SK-N-SH (cell line): Measurements from ENCODE around the gene PRKX. TPM values are rescaled to one million over a fixed set of nuclear protein-coding genes. Genes with fewer than 3 reads are reported as not detected.
A peak's percentile ranks its signal among the peaks of the same experiment; 100 is the strongest.
"Not testable (repeated sequence)": the region's sequence is repeated elsewhere in the genome, so short reads cannot be mapped to it uniquely, and the experiment has no call there.

Source experiments
- CTCF ChIA-PET: fragments of 300-600, 350-600 bp; formaldehyde crosslinking; extraction: SDS; loops from one replicate; lab custom pipeline; 2021; lab: Yijun Ruan, JAX
- POLR2A ChIA-PET: fragments of 350-600 bp; sonication (Branson Sonifier 250); formaldehyde crosslinking; extraction: SDS; loops from one replicate; lab custom pipeline; 2020; ENCODE audit warnings: antibody characterized with exemption, inconsistent platforms; lab: Yijun Ruan, JAX
- DNase-seq: peaks from one replicate; pipeline ENCODE4 v3.0.0; 2012
- H2AFZ ChIP-seq: fragments of 200-600 bp; sonication (generic); 2 replicates; pipeline ENCODE4 v1.8.1; 2016; ENCODE audit warnings: antibody characterized with exemption, mild to moderate bottlenecking, low read depth
- H3F3A ChIP-seq: fragments of 200-600 bp; sonication (generic); replicated peaks from 2 replicates; pipeline ENCODE3; 2016; ENCODE audit warnings: antibody characterized with exemption, mild to moderate bottlenecking; ENCODE audit not compliant: insufficient read depth
- H3K27ac ChIP-seq, 2 experiments: fragments of 200-500 bp in 1 of 2; fragments of 200-600 bp in 1 of 2; sonication (Bioruptor generic) in 1 of 2; sonication (generic), shearing (Covaris generic) in 1 of 2; 2 replicates each; pipeline versions ENCODE4 v1.5.1 to v1.6.1; 2014 to 2016; ENCODE audit warnings: low read depth in 2 of 2, inconsistent platforms in 1 of 2, low read length in 1 of 2, mild to moderate bottlenecking in 1 of 2, mixed read lengths in 1 of 2
- H3K27me3 ChIP-seq: fragments of 200-600 bp; sonication (generic), shearing (Covaris generic); 2 replicates; pipeline ENCODE4 v1.6.1; 2016; ENCODE audit warnings: mixed run types; ENCODE audit not compliant: insufficient read depth
- H3K36me3 ChIP-seq, 2 experiments: fragments of 200-500 bp in 1 of 2; fragments of 200-600 bp in 1 of 2; sonication (Bioruptor generic) in 1 of 2; sonication (generic) in 1 of 2; replicated peaks in 1 of 2; 2 replicates each; pipeline versions ENCODE3 to v1.5.1; 2014 to 2016; ENCODE audit warnings: low read length in 1 of 2, mild to moderate bottlenecking in 1 of 2; ENCODE audit not compliant: insufficient read depth in 2 of 2, control insufficient read depth in 1 of 2
- H3K4me1 ChIP-seq, 2 experiments: fragments of 200-500 bp in 1 of 2; fragments of 200-600 bp in 1 of 2; sonication (Bioruptor generic) in 1 of 2; sonication (generic), shearing (Covaris generic) in 1 of 2; 2 replicates each; pipeline versions ENCODE4 v1.5.1 to v1.6.1; 2014 to 2016; ENCODE audit warnings: low read depth in 1 of 2, low read length in 1 of 2, mixed run types in 1 of 2; ENCODE audit not compliant: insufficient read depth in 2 of 2, control insufficient read depth in 1 of 2
- H3K4me2 ChIP-seq: fragments of 200-600 bp; sonication (generic), shearing (Covaris generic); 2 replicates; pipeline ENCODE4 v1.6.1; 2017; ENCODE audit warnings: mixed run types
- H3K4me3 ChIP-seq, 2 experiments: fragments of 200-500 bp in 1 of 2; fragments of 200-600 bp in 1 of 2; sonication (Bioruptor generic) in 1 of 2; sonication (generic), shearing (Covaris generic) in 1 of 2; 2 replicates each; pipeline versions ENCODE4 v1.5.1 to v1.8.1; 2014 to 2016; ENCODE audit warnings: low read depth in 2 of 2, inconsistent platforms in 1 of 2, low read length in 1 of 2, mild to moderate bottlenecking in 1 of 2, mixed read lengths in 1 of 2, moderate library complexity in 1 of 2
- H3K79me2 ChIP-seq: fragments of 200-600 bp; sonication (generic); 2 replicates; pipeline ENCODE4 v1.8.1; 2017; ENCODE audit warnings: mild to moderate bottlenecking; ENCODE audit not compliant: insufficient read depth
- H3K9ac ChIP-seq: fragments of 200-600 bp; sonication (generic); 2 replicates; pipeline ENCODE4 v1.6.1; 2017; ENCODE audit warnings: mixed run types
- H3K9me2 ChIP-seq: fragments of 200-600 bp; sonication (generic); 2 replicates; pipeline ENCODE4 v1.6.1; 2017; ENCODE audit warnings: mixed run types
- H3K9me3 ChIP-seq: fragments of 200-600 bp; sonication (generic); 2 replicates; pipeline ENCODE4 v1.6.1; 2017; ENCODE audit warnings: mixed run types, mild to moderate bottlenecking, moderate library complexity
- H4K20me1 ChIP-seq: fragments of 200-600 bp; sonication (generic); 2 replicates; pipeline ENCODE4 v1.6.1; 2017; ENCODE audit warnings: mild to moderate bottlenecking, mixed run types; ENCODE audit not compliant: insufficient read depth
- CHD2 ChIP-seq: fragments of 150-350 bp; IDR thresholded peaks from 2 replicates; pipeline ENCODE4 v1.6.1; 2018; ENCODE audit warnings: low read length; ENCODE audit not compliant: partially characterized antibody
- ELF1 ChIP-seq: IDR thresholded peaks from 2 replicates; pipeline ENCODE4 v1.4.0; 2012
- EP300 ChIP-seq, 2 experiments: IDR thresholded peaks; 2 replicates each; pipeline versions ENCODE4 v1.4.0 to v1.6.1; 2012; ENCODE audit warnings: borderline replicate concordance in 1 of 2, low read depth in 1 of 2, low read length in 1 of 2
- EZH2phosphoT487 ChIP-seq: fragments of 200-600 bp; sonication (generic); IDR thresholded peaks from 2 replicates; pipeline ENCODE4 v1.6.1; 2017; ENCODE audit warnings: low read depth, mixed run types, mild to moderate bottlenecking, antibody characterized with exemption, moderate library complexity, borderline replicate concordance
- JUND ChIP-seq: IDR thresholded peaks from 2 replicates; pipeline ENCODE4 v1.4.0; 2012
- MXI1 ChIP-seq: IDR thresholded peaks from 2 replicates; pipeline ENCODE4 v1.6.1; 2012; ENCODE audit warnings: mild to moderate bottlenecking, low read depth, low read length, improper control_type of control experiment
- NRF1 ChIP-seq: IDR thresholded peaks from 2 replicates; pipeline ENCODE4 v1.6.1; 2012; ENCODE audit warnings: low read depth, mild to moderate bottlenecking, low read length
- POLR2AphosphoS5 ChIP-seq: IDR thresholded peaks from 2 replicates; pipeline ENCODE4 v1.6.1; 2012; ENCODE audit warnings: low read depth, low read length
- RAD21 ChIP-seq: IDR thresholded peaks from 2 replicates; pipeline ENCODE4 v1.6.1; 2012; ENCODE audit warnings: mild to moderate bottlenecking, low read length
- RCOR1 ChIP-seq: fragments of 150-350 bp; IDR thresholded peaks from 2 replicates; pipeline ENCODE4 v1.6.1; 2017; ENCODE audit warnings: antibody characterized with exemption, low read length
- TCF12 ChIP-seq: IDR thresholded peaks from 2 replicates; pipeline ENCODE4 v1.4.0; 2012
- WGBS: methylation state at CpG from one replicate; pipeline ENCODE4 v1.1.6; 2017; ENCODE audit warnings: low lambda C conversion rate; 5-methylcytosine and 5-hydroxymethylcytosine counted together
- polyA plus RNA-seq, 3 experiments: library from polyadenylated mRNA; depleted of rRNA; stranded (reverse); fragments of >200 nt; gene quantifications; 2 replicates each; pipeline ENCODE4 v1.2.3, GENCODE V29; 2012
- TF ChIP-seq, protein P1 (sequence below): fragments of 200-600 bp; sonication (generic); IDR thresholded peaks from 2 replicates; pipeline ENCODE4 v1.6.1; 2017; ENCODE audit warnings: antibody characterized with exemption, mild to moderate bottlenecking, moderate library complexity

The PRKX gene
- polyA plus RNA-seq, 1 of the 3 experiments (the other 2 are of a cell fraction), result 6.5 TPM

DNA sequence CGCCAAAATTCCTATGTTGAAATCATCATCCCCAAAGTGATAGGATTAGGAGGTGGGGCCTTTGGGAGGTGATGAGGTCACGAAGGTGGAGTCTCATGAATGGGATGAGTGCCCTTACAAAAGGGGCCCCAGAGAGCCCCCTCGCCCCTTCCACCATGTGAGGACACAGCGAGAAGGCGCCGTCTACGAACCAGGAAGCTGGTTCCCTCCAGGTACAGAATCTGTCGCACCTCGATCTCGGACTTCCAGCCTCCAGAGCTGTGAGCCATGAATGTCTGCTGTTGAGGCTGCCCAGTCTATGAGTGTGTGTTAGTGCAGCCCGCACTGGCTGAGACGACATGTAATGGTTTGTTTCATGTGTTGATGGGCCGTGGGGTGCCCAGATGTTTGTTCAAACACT, 60.3 kb downstream of the PRKX start:
- H3K9ac ChIP-seq, result no peak overlapping the region
- H3K9me3 ChIP-seq, result no peaks in the 10 kb centered on the region
- POLR2A ChIA-PET, result no interaction called here
- CTCF ChIA-PET, result interaction anchor here (1.4 kb wide), 1 partner anchor 37 kb away, joined by 3 read pairs; no protein-coding TSS in a partner anchor
- H3K27ac ChIP-seq, result no peak overlapping the region
- no peaks in the 10 kb centered on the region for H4K20me1 ChIP-seq
- no peak overlapping the region for H3K4me2 ChIP-seq
- WGBS, result 64% methylated on average over 12 of the region's 13 CpGs
- no peak for DNase-seq
- no peaks in the 10 kb centered on the region for H3K79me2 ChIP-seq
- H2AFZ ChIP-seq, result no peak overlapping the region
- no peaks in the 10 kb centered on the region for H3K27me3 ChIP-seq
- H3F3A ChIP-seq, result no peaks in the 10 kb centered on the region
- H3K4me1 ChIP-seq, result no peaks in the 10 kb centered on the region
- H3K36me3 ChIP-seq, result peaks cover 0 to 4% of the 10 kb centered on the region in 2 experiments
- TF ChIP-seq EP300 (IDR thresholded peaks at IDR 0.05; ENCODE audit: borderline replicate concordance in 1 of 2, low read depth in 1 of 2, low read length in 1 of 2), result no peak
- TF ChIP-seq JUND, result no peak
- TF ChIP-seq MXI1, result no peak
- no peaks in the 10 kb centered on the region for H3K9me2 ChIP-seq
- H3K4me3 ChIP-seq, result no peak overlapping the region

- TF ChIP-seq CHD2 (no peak), RAD21 (peak; percentile 63), POLR2AphosphoS5 (no peak), TCF12 (no peak)
- TF ChIP-seq, protein P1, sequence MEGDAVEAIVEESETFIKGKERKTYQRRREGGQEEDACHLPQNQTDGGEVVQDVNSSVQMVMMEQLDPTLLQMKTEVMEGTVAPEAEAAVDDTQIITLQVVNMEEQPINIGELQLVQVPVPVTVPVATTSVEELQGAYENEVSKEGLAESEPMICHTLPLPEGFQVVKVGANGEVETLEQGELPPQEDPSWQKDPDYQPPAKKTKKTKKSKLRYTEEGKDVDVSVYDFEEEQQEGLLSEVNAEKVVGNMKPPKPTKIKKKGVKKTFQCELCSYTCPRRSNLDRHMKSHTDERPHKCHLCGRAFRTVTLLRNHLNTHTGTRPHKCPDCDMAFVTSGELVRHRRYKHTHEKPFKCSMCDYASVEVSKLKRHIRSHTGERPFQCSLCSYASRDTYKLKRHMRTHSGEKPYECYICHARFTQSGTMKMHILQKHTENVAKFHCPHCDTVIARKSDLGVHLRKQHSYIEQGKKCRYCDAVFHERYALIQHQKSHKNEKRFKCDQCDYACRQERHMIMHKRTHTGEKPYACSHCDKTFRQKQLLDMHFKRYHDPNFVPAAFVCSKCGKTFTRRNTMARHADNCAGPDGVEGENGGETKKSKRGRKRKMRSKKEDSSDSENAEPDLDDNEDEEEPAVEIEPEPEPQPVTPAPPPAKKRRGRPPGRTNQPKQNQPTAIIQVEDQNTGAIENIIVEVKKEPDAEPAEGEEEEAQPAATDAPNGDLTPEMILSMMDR, result peak; percentile 80
- H3K4me3 ChIP-seq, result no peak overlapping the region
- H2AFZ ChIP-seq, result no peak overlapping the region
- no peaks in the 10 kb centered on the region for H4K20me1 ChIP-seq
- ChIA-PET CTCF (interaction anchor here (0.6 to 1.7 kb wide), 10 partner anchors 8 to 301 kb away, joined by 3 to 11 read pairs (median 4); no protein-coding TSS in a partner anchor), POLR2A (interaction anchor here (1.2 kb wide), 1 partner anchor 162 kb away, joined by 3 read pairs; no protein-coding TSS in a partner anchor)
- no peak overlapping the region for H3K9ac ChIP-seq
- no peaks in the 10 kb centered on the region for H3K4me1 ChIP-seq
- no peak overlapping the region for H3K4me2 ChIP-seq
- no peaks in the 10 kb centered on the region for H3K79me2 ChIP-seq
- no peaks in the 10 kb centered on the region for H3K27me3 ChIP-seq
- 6% methylated on average over 3 of the region's 3 CpGs for WGBS
- DNase-seq, result peak; percentile 38
- H3K9me3 ChIP-seq, result no peaks in the 10 kb centered on the region
- peaks cover 0 to 4% of the 10 kb centered on the region in 2 experiments for H3K36me3 ChIP-seq
- no peaks in the 10 kb centered on the region for H3K9me2 ChIP-seq
- no peak overlapping the region for H3K27ac ChIP-seq
- H3F3A ChIP-seq, result no peaks in the 10 kb centered on the region
These were observed 62.2 kb downstream of the PRKX start for GRCh38 chrX:3651277-3651676.

DNA sequence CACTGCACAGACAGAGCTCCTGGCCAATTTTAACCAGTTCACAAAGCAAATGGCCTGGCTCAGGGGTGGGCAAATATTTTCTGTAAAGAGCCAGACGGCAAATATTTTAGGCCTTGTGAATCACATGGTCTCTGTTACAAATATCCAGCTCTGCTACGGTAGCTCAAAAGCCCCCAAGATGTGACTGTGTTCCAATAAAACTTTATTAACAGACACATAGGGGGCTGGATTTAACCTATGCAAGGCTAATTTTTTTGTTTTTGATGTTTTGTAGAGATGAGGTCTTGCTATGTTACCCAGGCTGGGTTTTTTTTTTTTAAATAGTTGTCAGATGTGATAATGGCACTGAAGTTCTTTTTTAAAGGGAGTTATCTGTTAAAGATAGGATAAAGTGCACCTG, 65.4 kb downstream of the PRKX start:
- POLR2A ChIA-PET, result no interaction called here
- Histone ChIP-seq H3K4me3 (no peak overlapping the region), H3K27ac (no peak overlapping the region), H4K20me1 (no peaks in the 10 kb centered on the region), H3F3A (no peaks in the 10 kb centered on the region), H3K9me3 (no peaks in the 10 kb centered on the region), H3K9ac (no peak overlapping the region), H3K4me2 (no peak overlapping the region), H3K4me1 (no peaks in the 10 kb centered on the region), H3K9me2 (no peaks in the 10 kb centered on the region), H2AFZ (no peak overlapping the region), H3K79me2 (no peaks in the 10 kb centered on the region), H3K36me3 (no peaks in the 10 kb centered on the region), H3K27me3 (no peaks in the 10 kb centered on the region)
- TF ChIP-seq NRF1 (no peak), RAD21 (no peak), TCF12 (no peak), RCOR1 (no peak), EZH2phosphoT487 (no peak), EP300 (IDR thresholded peaks at IDR 0.05; ENCODE audit: borderline replicate concordance in 1 of 2, low read depth in 1 of 2, low read length in 1 of 2) (no peak), MXI1 (no peak), ELF1 (no peak)
- 76% methylated on average over 2 of the region's 2 CpGs for WGBS
- CTCF ChIA-PET, result no interaction called here
- DNase-seq, result no peak

GRCh38 chrX:3639858-3640631, 73.4 kb downstream of the PRKX start:
- H3K79me2 ChIP-seq, H3K36me3 ChIP-seq, H3K4me2 ChIP-seq, H2AFZ ChIP-seq, H3K27ac ChIP-seq, H3K4me1 ChIP-seq, H3K9me3 ChIP-seq, H4K20me1 ChIP-seq, H3K9me2 ChIP-seq, H3K4me3 ChIP-seq, H3K9ac ChIP-seq, POLR2A ChIA-PET, DNase-seq, H3K27me3 ChIP-seq, CTCF ChIA-PET, H3F3A ChIP-seq: not testable (repeated sequence)
- 74% methylated on average over 23 of the region's 23 CpGs for WGBS
